ENCODE results near the gene CCNE1.
A peak's percentile ranks its signal among the peaks of the same experiment; 100 is the strongest.

The CCNE1 gene

DNA sequence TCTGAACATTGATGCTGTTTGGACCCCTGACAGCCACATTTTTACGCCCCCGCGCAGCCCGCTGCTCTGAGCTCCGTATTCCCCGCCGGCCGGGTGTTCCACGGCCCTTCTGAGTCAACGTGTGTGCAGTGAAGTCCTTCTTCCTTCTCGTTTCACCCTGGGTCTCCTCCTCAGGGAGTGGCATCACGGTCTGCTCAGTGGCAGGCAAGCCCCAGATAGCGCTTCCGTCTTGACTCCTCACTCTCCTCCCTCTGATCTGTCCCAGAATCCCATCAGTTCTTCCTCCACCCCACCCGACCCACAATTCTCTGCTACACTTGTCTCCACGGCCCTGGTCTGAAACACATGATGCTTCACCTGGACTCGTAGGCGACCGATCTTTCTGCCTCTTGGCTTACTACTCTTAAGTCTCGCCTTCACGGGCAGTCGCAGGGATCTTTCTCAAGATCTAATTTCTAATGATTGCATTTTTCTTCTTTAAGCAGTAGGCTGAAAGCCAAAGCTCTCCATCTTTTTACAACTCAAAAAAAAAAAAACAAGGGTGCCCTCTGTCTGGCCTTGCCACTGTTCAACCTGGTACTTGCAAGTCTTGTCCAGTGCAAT is 33.9 kb downstream of the CCNE1 start:
- DNase-seq = peak; percentile 73

GRCh38 chr19:29849208-29849607 is 37.4 kb downstream of the CCNE1 start:
- DNase-seq = no peak

DNA sequence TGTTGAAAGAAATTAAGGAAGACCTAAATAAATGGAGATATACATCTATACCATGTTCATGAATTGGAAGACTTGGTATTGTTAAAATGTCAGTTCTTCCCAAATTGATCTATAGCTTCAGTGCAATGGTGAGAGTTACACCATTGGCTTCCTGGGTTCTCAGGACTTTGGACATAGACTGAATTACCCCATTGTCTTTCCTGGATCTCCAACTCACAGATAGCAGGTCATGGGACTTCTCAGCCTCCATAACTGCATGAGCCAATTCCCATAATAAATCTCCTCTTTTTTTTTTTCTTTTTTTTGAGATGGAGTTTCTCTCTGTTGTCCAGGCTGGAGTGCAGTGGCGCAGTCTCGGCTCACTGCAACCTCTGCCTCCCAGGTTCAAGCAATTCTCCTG is 38.7 kb downstream of the CCNE1 start:
- DNase-seq = no peak

DNA sequence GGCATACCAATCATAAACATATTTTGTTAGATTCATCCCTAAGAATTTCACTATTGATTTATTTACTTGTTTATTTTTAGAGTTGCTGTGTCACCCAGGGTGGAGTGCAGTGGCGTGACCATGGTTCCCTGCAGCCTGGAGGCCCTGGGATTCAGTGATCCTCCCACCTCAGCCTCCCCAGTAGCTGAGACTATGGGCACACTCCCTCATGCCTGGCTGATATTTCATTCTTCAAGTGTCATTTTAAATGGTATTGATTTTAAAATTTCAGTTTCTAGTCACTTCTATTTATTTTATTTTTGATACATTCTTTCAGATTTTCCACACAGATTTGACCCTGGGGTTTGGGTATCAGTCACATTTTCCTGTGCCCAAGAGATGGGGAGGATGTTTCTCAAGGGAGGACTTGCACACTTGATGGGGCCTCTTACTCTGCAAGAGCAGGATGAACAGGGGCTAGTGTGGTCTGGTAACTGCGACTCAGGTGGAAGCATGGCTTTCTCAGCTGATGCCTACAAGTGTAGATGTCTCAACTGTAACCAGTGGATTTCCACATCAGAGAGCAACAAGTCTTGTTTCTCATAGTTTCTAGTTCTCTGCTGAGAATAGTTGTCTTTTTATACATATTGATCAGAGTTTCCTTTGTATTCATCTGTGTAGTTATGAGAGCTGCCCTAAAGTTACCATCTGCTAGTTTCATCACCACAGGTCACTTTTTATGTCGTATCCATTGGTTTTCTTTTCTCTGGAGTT is 40.2 kb downstream of the CCNE1 start:
- DNase-seq = peak; percentile 31

GRCh38 chr19:29854033-29854432 is 42.2 kb downstream of the CCNE1 start:
- no peak for DNase-seq

GRCh38 chr19:29855087-29855486 is 43.3 kb downstream of the CCNE1 start:
- DNase-seq = peak; percentile 17

- DNase-seq = no peak
These were observed 44.1 kb downstream of the CCNE1 start for GRCh38 chr19:29855741-29856500.

- peak; percentile 77 for DNase-seq
These were observed 46.3 kb downstream of the CCNE1 start for GRCh38 chr19:29858000-29858596.

- DNase-seq = no peak
These were observed 46.8 kb downstream of the CCNE1 start for GRCh38 chr19:29858621-29859020.

GRCh38 chr19:29860492-29860891 is 48.7 kb downstream of the CCNE1 start:
- no peak for DNase-seq

GRCh38 chr19:29861574-29861973 is 49.8 kb downstream of the CCNE1 start:
- DNase-seq = no peak

DNA sequence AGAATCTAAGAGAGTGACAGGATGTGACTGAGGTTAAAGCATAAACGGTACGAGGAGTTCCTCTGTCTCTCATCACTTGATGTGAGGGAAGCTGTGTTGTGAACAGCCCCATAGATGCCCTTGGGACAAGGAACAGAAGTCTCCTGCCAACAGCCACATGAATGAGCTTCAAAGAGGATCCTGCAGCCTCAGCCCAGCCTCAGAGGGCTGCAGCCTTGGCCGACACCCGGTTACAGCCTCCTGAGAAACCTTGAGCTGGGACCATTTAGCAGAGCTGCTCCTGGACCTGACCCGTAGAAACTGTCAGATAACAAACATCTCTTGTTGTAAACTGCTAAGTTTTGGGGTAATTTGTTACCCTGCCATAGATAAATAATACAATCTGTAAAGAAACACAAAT is 54.2 kb downstream of the CCNE1 start:
- DNase-seq = peak; percentile 51

DNA sequence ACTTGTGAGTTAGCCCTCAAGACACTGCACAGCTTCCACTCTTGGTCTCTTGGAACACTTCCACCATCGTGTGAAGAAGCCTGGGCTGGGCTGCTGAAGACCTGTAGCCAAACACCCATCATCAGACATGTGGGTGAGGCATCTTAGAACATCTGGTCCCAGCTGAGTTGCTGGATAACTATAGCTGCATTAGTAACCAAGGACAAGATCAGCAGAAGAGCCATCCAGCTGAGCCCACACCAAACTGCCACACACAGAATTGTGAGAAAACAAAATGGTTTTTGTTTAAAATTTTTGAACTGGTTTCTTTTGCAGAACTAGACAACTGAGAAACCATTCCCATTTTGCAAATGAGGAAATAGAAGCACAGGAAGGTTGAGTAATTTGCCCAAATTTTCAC is 56.2 kb downstream of the CCNE1 start:
- peak; percentile 43 for DNase-seq

DNA sequence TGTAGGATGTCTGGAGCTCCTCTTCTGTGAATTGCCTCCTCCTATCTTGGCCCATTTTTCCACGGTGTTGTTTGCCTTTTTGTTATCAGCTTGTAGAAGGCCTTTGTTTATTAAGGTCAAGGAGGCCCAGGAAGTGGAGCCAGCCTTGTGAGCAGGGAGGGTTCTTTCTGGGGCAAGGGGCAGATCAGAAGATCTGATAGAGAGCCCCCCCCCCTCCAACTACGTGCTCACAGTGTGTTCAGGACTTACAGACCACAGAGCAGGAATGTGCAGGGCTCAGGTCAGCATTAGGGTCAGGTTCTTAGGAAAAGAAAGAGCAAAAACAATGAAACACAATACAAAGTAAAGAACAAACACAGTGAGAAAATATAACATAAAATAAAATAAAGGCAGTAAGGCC is 59.4 kb downstream of the CCNE1 start:
- peak; percentile 13 for DNase-seq

DNA sequence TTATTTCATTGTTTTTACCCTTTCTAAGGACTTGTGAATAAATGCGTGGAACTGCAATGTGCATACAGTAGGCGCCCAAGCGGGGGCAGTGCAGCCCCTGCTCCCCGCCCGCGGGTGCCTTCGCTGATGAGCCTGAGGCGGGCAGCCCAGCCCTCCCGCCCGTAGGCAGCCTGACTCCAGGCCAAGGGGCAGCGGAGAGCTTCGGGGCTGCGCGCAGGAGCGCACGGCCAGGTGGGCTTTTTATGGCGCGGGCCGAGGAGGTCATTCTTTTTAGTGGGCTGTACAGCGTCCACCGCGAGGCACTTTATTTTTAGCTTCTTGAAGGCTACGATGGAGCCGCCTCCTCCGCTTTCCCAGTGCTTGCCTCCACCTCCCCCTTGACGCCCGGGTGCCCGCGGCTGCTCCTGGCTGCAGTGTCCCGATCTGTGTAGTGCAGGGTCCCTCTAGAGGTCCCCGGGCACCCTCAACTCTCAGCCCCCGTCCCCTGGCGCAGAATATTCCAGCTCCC is 60.5 kb downstream of the CCNE1 start:
- DNase-seq = peak; percentile 64

GRCh38 chr19:29873024-29873800 is 61.4 kb downstream of the CCNE1 start:
- peak; percentile 89 for DNase-seq
